ENCODE data around the gene TMEM144.

Gene TMEM144

GRCh38 chr4:158201322-158201721 lies 9.0 kb upstream of the TMEM144 start:
- H3K36me3 ChIP-seq (replicated peaks; ENCODE audit: insufficient read depth, low read length), result no peaks in the 10 kb centered on the region
- H3K27me3 ChIP-seq (replicated peaks; ENCODE audit: insufficient read depth, low read length), result no peaks in the 10 kb centered on the region
- H4K20me1 ChIP-seq (ENCODE audit: insufficient read depth, low read length), result no peaks in the 10 kb centered on the region
- H3K9me3 ChIP-seq (replicated peaks; ENCODE audit: insufficient read depth, low read length), result no peaks in the 10 kb centered on the region
- no peak overlapping the region; the same call in 1 of the 2 replicates for H3K4me2 ChIP-seq (ENCODE audit: low read depth, low read length)
- no peak overlapping the region for H3K4me3 ChIP-seq (ENCODE audit: low read length)
- H3K4me1 ChIP-seq (ENCODE audit: low read length), result peaks cover 24% of the 10 kb centered on the region
- no peak for DNase-seq
- H3K9ac ChIP-seq (ENCODE audit: low read length), result no peak overlapping the region
- peak overlapping the region; percentile 44; the same call in 1 of the 2 replicates for H3K27ac ChIP-seq (ENCODE audit: low read length)
- H3K9me2 ChIP-seq (replicated peaks; ENCODE audit: insufficient read depth, low read length), result no peaks in the 10 kb centered on the region
- no peak overlapping the region for H2AFZ ChIP-seq (ENCODE audit: low read length)
- peaks cover 9% of the 10 kb centered on the region for H3F3A ChIP-seq (ENCODE audit: insufficient read depth, low read length)
- H3K79me2 ChIP-seq (ENCODE audit: low read length), result no peaks in the 10 kb centered on the region
- TF ChIP-seq CTCF (IDR thresholded peaks at IDR 0.05; ENCODE audit: low read length), result no peak
- no peak for TF ChIP-seq EZH2phosphoT487 (IDR thresholded peaks at IDR 0.05; ENCODE audit: low read length)
- no peak for TF ChIP-seq EZH2 (optimal IDR thresholded peaks at IDR 0.05; ENCODE audit: low read depth, low read length)

- Histone ChIP-seq H3K27ac (ENCODE audit: low read length) (peak overlapping the region; percentile 44; the same call in 1 of the 2 replicates), H3F3A (ENCODE audit: insufficient read depth, low read length) (peaks cover 9% of the 10 kb centered on the region), H3K27me3 (replicated peaks; ENCODE audit: insufficient read depth, low read length) (no peaks in the 10 kb centered on the region), H4K20me1 (ENCODE audit: insufficient read depth, low read length) (no peaks in the 10 kb centered on the region), H3K4me3 (ENCODE audit: low read length) (no peak overlapping the region), H3K4me1 (ENCODE audit: low read length) (peaks cover 27% of the 10 kb centered on the region), H3K36me3 (replicated peaks; ENCODE audit: insufficient read depth, low read length) (no peaks in the 10 kb centered on the region), H3K9me3 (replicated peaks; ENCODE audit: insufficient read depth, low read length) (no peaks in the 10 kb centered on the region), H3K9ac (ENCODE audit: low read length) (no peak overlapping the region), H3K4me2 (ENCODE audit: low read depth, low read length) (peak overlapping the region; percentile 42), H2AFZ (ENCODE audit: low read length) (no peak overlapping the region), H3K9me2 (replicated peaks; ENCODE audit: insufficient read depth, low read length) (no peaks in the 10 kb centered on the region), H3K79me2 (ENCODE audit: low read length) (no peaks in the 10 kb centered on the region)
- no peak for TF ChIP-seq CTCF (IDR thresholded peaks at IDR 0.05; ENCODE audit: low read length)
- no peak for TF ChIP-seq EZH2phosphoT487 (IDR thresholded peaks at IDR 0.05; ENCODE audit: low read length)
- no peak for DNase-seq
These were observed 8.4 kb upstream of the TMEM144 start for GRCh38 chr4:158201876-158202275.

GRCh38 chr4:158202481-158202880 lies 7.8 kb upstream of the TMEM144 start:
- H3K4me3 ChIP-seq (ENCODE audit: low read length), result 0 out of 2 replicates have a peak overlapping the region, but pooled peaks have one; percentile 0
- peak overlapping the region; percentile 44; the same call in 1 of the 2 replicates for H3K27ac ChIP-seq (ENCODE audit: low read length)
- peaks cover 9% of the 10 kb centered on the region for H3F3A ChIP-seq (ENCODE audit: insufficient read depth, low read length)
- no peaks in the 10 kb centered on the region for H3K9me3 ChIP-seq (replicated peaks; ENCODE audit: insufficient read depth, low read length)
- H3K79me2 ChIP-seq (ENCODE audit: low read length), result no peaks in the 10 kb centered on the region
- peak; percentile 59 for DNase-seq
- peak overlapping the region; percentile 42 for H3K4me2 ChIP-seq (ENCODE audit: low read depth, low read length)
- no peak for TF ChIP-seq CTCF (IDR thresholded peaks at IDR 0.05; ENCODE audit: low read length)
- no peak for TF ChIP-seq EZH2phosphoT487 (IDR thresholded peaks at IDR 0.05; ENCODE audit: low read length)
- TF ChIP-seq EZH2 (optimal IDR thresholded peaks at IDR 0.05; ENCODE audit: low read depth, low read length), result no peak
- H3K4me1 ChIP-seq (ENCODE audit: low read length), result peaks cover 28% of the 10 kb centered on the region
- no peaks in the 10 kb centered on the region for H3K9me2 ChIP-seq (replicated peaks; ENCODE audit: insufficient read depth, low read length)
- H4K20me1 ChIP-seq (ENCODE audit: insufficient read depth, low read length), result no peaks in the 10 kb centered on the region
- no peaks in the 10 kb centered on the region for H3K27me3 ChIP-seq (replicated peaks; ENCODE audit: insufficient read depth, low read length)
- no peaks in the 10 kb centered on the region for H3K36me3 ChIP-seq (replicated peaks; ENCODE audit: insufficient read depth, low read length)
- no peak overlapping the region for H3K9ac ChIP-seq (ENCODE audit: low read length)
- H2AFZ ChIP-seq (ENCODE audit: low read length), result no peak overlapping the region
